Measurements from ENCODE around the gene DOCK7.

DNA sequence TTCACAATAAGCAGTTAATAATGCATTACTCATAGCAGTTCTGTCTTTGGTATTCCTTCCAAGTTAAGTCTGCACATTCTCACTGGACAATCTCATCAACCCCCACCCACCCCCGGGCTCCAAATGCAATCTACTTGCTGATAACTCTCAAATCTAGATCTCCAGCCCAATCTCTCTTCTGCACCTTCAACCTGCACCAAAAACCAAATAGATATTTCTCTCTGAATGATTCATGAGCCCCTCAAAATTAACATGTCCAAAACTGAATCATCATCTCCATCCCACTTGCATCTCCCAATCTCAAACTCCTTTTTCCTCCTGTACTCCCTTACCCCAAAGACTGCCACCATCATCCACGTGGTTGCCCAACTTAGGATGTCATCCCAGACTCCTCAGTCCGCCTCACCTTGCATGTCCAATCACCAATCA lies 2.7 kb downstream of the DOCK7 start:
- TF ChIP-seq EZH2 (IDR thresholded peaks at IDR 0.05) = no peak
- TF ChIP-seq POLR2AphosphoS5 (IDR thresholded peaks at IDR 0.05; ENCODE audit: borderline replicate concordance, low read depth, low read length) = no peak
- no peak for TF ChIP-seq FOXP2 (optimal IDR thresholded peaks at IDR 0.05; ENCODE audit: control extremely low read depth, extremely low read length, insufficient read depth)
